HG03575 (cell line): ENCODE data around the gene KCTD12.

Experiments
- ATAC-seq: cut with Tn5 transposase; IDR thresholded peaks from one replicate; pipeline ENCODE4 v1.9.1; 2021; ENCODE audit not compliant: unreplicated experiment, insufficient number of reproducible peaks, low FRiP score; ENCODE audit errors: extremely low read depth

The KCTD12 gene

DNA sequence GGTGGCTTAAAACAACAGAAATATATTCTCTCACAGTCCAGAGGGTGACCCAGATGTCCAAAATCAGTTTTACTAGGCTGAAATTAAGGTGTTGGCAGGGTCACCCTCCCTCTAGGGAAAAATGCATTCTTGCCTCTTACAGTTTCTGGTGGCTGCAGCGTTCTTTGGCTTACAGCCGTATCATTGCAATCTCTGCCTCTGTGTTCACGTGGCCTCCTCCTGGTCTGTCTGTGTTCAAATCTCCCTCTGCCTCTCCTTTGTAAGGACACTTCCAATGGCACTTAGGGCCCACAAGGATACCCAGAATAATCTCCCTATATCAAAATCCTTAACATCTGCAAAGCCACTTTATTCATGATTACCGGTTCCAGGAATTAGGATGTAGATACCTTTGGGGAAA, 21.1 kb downstream of the KCTD12 start:
- ATAC-seq, result no peak

DNA sequence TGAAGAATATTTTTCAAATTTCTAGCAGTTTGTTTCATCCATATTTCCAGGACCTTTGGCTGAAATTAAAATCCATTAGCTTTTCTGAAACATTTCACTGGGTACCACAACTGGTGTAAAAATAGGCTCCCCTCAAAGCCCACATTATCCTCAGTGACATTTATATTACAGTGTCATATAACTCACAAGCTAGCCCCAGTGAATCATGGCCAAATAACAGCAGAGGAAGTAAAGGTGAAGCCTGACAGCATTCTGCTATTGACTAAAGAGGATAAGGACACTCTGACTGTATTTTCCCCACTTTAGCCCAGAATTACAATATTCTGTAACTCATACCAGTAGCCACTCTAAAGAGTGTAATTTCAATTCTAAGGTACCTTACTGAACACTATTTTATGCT, 21.9 kb downstream of the KCTD12 start:
- ATAC-seq, result no peak

DNA sequence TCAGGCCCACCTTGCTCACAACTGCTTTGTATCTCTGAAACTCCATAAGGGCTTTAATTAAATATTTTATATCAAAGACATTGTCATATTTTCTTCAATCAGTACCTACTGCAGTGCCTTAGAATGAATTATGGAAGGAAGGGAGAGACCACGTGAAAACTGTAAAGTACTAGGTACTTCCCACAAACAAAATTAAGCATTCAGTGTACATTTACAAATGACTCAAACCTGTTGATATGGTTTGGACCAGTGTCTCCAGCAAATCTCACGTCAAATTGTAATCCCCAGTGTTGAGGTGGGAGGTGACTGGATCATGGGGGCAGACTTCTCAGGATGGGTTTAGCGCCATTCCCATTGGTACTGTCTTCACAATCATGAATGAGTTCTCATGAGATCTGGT, 23.2 kb downstream of the KCTD12 start:
- no peak for ATAC-seq

DNA sequence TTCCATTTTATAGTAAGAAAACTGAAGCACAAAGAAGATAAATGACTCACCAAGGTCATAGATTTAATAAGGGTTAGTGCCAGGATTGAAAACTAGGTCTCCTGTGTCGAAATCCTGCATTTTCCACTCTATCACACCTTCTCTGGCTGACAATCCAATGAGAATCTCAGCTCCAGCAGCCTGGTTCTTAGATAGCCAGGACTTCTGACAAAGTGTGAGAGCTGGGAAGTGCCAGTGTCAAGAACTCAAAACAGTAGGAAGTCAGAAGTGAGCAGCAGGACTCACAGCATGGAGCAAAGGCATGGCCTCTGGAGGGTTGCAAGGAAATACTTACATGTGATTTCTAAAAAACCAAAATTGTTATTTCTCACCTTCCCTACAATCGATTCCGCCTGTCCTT, 24.3 kb downstream of the KCTD12 start:
- no peak for ATAC-seq

DNA sequence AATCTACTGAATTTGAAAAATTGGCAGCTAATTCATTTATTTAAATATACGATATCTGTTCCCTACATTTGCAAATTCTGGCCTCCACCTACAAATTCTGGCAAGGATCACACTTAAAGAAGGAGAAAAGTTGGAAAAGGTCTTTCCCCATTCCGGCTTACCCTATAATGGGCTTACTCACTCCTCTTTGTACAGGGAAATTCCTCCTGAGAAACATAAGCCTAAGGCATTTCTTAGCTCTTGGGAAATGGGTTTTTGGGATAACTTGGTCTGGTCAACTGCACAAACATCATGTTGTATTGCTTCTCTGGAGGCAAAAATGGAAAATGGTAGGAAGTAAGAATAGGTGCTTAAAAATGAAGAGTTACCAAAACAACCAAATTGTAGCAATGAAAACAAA, 25.5 kb downstream of the KCTD12 start:
- no peak for ATAC-seq

DNA sequence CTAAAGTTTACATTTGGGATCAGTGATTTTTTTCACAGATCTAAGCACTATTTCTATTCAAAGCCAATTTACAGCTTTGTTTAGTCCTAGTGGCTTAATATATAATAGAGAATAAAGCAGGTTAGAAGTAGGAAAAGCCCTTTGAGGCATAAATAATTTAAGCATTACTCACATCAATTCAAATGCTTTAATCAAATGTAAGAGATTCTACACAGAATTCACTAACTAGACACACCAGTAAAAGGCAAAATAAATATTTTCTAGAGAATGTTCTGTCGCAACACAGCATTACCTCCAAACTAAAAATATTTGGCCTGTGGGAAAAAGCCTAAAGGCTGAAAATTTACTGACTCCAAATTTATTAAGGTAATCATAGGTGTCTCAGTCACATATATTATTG, 31.3 kb downstream of the KCTD12 start:
- ATAC-seq, result no peak

DNA sequence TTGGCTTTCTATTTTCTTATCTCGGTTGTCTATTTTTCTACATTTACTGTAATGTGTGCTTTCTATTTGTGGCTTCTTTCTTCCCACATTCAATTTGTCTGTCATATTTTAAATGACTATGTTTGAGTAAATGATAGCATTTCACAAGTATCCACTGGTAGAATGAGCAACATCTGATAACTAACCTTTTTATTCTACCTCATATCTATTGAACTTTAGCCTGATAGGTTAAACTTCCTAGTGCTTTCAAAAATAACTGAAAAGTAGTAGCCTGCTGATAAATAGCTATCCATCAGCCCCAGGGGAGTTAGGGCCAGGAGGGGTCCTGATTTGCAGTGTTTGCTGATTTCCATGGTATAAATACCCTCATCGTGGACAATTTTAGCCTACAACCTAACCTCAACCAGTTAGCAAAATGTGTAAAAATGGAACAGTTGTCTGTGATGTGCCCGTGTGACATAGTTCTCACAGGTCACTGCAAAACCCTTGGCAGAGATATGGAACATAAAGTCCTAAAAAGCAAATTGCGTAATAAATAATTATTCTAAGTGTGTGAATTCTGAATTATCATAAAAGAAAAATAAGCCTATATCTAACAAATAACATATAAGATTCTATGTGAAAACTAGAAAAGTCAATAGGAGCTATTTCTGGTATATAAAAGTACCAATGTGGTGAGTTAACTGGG, 32.1 kb downstream of the KCTD12 start:
- no peak for ATAC-seq

DNA sequence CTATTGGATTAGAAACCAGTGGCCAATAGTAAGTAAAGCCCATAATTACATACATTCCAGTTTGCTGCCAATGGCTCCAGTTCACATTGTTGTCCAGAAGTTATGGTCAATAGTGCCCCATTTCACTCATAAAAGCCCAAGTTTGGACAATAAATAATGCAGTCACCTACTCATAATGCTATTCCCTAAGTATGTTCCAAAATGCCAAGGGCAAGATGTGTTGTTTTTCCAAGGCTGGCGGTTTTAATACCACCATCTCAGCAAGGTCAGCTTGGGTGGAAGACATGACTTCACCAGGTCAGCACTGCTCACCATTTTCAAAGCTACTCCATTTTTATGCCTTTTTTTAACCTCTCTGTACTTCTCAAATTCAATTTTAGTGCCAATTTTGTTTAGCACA, 32.7 kb downstream of the KCTD12 start:
- ATAC-seq, result no peak

DNA sequence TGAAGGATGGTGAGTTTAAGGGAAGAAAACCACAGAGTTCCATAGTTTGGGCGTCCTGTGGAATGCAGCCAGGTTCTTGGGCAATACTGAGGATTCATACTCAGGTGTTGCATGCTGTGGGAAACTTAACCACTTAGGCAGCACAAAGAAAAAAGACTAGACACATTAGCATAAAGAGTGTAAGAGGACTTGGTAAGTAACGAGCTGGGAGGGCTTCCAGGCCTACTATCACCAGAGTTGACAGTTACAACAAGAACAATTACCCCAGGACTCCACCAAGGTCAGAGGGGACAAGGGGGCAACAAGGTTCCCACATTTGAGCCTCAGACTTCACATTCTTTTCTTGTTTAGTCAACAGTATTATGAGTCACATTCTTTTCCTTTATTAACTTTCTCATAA, 33.2 kb downstream of the KCTD12 start:
- ATAC-seq, result no peak

DNA sequence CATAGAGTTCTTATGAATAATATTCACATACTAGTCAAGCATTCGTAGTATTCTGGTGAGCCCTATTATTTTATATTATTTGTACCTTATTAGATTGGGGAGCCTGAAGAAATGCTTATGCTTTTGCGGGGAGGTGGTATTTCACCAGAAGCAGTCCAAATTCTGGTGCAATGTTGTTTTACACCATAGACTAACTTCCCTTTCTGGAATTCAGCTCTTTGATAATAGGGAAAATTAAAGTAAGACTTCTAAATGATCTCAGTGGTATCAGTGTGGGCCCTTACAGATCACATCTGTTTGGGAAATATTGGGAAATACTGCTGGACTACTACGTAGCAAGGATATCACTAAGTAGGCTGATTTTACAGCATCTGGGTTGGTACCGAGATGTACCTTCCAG, 34.2 kb downstream of the KCTD12 start:
- no peak for ATAC-seq

DNA sequence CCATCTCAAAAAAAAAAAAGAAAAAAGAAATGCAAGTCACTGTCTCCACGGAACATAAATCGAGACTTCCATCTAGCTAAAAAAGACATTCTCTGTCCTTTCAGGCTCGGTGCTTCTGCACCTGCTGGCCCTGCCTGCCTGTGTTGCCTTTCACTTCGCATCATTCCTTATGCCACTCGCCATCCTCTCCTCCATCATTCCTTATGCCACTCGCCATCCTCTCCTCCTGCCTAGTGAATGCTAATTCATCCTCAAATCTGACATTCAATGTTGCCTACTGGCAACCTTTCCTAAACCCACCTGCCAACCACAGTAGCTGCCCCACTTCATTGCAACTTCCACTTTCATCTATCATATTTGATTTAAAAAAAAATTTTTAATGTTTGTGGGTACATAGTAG, 36.7 kb downstream of the KCTD12 start:
- ATAC-seq, result no peak

DNA sequence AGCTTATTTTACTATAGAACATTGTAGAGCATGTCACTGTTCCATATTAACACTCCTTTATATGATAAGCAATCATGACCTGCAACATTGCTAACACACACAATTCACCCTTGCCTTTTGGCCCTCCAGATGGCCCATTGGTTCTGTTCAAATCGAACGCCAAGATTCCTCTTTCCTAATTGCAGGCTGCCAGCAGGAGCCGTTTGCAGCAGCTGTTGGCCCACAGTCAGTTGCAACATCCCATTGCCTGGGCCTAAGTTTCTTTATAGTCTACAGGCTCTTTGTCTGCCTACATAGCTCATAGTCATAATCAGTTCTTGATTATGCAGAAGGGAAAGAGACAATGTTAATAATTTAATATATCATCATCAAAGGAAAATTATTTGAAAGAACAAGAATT, 37.6 kb downstream of the KCTD12 start:
- no peak for ATAC-seq

DNA sequence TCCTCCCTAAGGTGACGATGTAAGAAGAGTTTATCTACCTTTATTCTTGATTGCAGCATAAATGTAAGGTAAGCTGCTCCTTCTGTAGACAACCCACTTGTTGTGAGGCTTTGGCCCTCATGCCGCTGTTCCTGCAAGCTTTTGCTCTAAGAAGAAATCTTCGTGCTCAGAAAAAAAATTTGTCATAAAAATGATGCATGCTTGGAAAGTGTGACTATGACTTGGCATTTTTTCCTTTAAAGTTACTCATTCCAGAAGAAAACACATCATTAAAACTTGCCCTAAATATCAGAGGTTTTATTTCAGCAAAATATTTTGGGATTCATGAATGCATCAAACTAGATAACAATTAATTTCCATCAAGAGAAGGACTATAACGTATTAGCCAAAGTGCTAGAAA, 39.8 kb downstream of the KCTD12 start:
- ATAC-seq, result no peak

DNA sequence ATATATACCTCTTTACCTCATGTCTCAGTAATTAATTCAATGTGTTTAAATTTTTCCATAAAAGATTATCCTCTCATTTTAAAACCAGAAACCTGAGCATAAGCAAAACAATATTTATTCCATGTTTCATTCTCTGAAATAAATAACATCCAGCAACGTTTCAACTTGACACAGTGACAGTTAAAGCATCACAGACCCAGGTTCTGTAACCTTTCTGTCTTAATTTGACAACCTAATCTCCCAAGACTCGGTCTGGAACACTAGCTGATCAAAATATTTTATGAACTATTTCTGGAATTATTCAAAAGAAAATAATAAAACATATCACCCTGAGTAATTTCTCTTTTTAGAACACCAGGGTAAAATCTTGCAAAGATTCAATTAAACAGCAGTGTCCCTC, 40.3 kb downstream of the KCTD12 start:
- no peak for ATAC-seq

DNA sequence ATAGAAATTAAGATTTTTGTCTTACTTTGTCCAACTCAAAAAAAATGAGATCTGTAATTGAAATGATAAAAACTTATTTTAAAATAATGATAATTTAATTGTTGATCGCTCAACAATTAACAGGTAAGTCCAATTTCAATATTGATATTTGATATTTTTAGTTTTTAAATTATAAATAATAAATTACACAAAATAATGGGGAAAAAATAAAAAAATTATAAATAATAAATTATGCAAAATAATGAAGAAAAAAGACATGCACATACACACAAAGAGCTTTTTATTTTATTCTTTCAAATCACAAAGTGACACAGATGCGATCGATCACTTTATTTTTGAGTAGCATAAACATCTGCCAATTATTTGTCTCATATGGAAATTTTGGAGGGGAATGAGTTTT, 40.8 kb downstream of the KCTD12 start:
- ATAC-seq, result no peak

DNA sequence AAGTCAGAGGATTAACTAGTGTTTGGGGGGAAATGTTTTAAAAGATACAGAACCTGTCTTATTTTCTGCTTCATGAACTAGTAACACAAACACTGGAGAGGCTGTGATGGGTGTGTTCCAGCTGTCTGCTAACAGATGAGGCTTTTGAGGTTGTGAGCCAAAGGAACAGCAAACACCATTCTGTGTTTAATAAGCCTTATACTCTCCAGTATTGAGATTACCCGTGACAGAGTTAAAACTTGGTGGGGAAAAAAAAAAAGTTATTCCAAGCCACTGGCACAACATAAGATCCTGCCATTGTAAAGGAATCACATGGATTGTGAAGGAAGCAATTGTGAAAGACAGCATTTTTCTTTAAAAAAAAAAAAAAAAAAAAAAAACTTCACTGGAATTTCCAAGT, 48.4 kb downstream of the KCTD12 start:
- ATAC-seq, result no peak

DNA sequence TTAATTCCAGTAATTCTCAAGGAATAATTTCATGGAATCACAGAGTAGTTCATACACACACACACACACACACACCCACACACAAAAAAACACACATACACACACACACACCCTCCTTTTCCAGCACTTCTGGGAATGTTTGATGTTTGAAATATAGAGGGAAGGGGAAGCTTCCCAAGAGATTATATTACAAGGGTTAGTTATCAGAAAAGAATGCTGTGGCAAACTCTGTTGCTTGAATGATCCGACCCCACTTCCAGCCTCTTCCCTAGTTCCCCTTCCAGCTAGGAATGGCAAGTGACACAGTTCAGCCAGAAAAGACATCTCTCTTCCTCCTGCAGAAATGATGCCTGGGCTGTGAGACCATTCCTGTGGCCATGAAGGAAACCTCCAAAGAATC, 49.9 kb downstream of the KCTD12 start:
- ATAC-seq, result no peak

DNA sequence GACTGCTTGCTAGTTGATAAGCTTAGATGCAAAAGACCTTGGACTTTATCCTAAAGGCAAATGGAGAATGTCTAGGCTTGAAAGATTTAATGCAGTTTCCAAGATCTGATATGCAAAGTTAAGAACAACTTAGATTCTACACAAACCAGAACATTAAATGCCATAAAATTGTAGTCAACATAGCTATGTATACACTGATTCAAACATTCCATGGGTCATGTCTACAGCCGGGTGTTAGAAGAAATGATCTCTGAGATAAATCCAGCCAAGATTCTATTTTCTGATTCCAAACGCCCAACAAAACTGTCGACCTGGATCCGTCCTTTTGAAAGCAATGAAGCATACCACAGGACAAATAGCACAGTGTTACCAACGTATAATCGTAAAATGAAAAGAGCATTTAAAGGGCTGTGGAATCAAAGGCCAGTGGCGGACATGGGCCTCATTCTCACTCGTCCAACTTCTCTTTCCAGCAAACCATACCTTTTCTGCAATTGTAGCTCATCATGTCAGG, 52.7 kb downstream of the KCTD12 start:
- ATAC-seq, result no peak

DNA sequence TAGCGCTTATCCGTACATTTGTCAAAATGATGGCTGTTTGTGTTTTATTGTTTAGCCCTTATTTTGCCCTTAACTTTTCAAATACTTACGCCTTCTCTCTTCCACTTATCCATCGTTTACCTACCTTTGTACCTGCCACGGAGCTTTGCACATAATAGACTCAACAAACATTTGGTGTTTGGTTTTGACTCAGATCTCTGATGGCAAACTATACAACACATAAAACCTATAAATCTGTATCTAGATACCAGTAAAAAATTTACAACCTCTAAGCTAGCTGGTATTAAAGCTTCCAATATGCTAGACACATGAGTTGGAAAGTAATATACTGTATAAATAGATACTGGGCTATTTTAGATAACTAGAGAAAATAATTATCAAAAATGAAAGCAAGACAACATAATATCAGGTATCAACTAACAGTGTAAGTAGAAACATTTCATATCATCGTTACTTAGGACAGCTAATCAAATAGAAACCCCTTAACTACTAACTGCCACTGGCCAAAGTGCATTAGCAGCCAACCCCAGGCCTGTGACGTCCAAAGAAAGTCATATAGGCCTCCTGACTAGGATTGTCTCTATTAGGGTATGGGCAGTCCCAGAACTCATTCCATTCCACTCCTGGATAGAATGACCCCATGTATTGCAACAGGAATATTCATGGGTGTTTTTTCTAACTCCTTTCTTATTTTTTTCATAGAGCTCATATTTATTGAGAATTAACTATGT, 53.8 kb downstream of the KCTD12 start:
- no peak for ATAC-seq

DNA sequence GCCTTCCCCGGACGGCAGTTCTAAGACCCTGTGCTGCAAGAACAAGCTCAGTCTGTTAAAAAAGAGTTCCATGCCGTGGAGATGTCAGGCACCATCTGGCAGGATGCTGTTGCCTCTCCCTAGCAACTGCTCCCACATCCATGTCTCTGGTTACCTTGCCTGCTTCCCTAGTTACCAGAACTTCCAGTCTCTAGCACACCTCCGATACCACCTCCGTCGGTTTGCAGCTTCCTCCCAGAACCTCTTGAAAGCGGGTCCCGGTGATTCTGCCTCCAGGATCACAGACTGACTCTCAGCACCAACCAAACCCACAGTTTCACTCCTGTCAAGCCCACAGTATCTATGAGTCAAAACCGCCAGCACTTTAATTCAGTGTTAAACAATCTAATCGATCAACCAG, 55.4 kb downstream of the KCTD12 start:
- no peak for ATAC-seq
